Ishikawa (cell line): Measurements from ENCODE around the gene C16orf90.

Experiments used
- CREB1 ChIP-seq: IDR thresholded peaks from 2 replicates; pipeline ENCODE4 v1.6.1; 2012; ENCODE audit warnings: low read depth
- EP300 ChIP-seq: IDR thresholded peaks from 2 replicates; pipeline ENCODE4 v1.6.1; 2012; ENCODE audit warnings: borderline replicate concordance
- FOXM1 ChIP-seq: IDR thresholded peaks from 2 replicates; pipeline ENCODE4 v1.6.1; 2012; ENCODE audit warnings: low read depth, borderline replicate concordance
- RAD21 ChIP-seq: IDR thresholded peaks from 2 replicates; pipeline ENCODE4 v1.6.1; 2012; ENCODE audit warnings: low read depth
- REST ChIP-seq: IDR thresholded peaks from 2 replicates; pipeline ENCODE4 v1.6.1; 2012; ENCODE audit warnings: low read depth, mild to moderate bottlenecking
- TAF1 ChIP-seq: IDR thresholded peaks from 2 replicates; pipeline ENCODE4 v1.6.1; 2012; ENCODE audit warnings: low read depth, mild to moderate bottlenecking
- TCF12 ChIP-seq: IDR thresholded peaks from 2 replicates; pipeline ENCODE4 v1.6.1; 2012; ENCODE audit warnings: low read depth
- TEAD4 ChIP-seq: IDR thresholded peaks from 2 replicates; pipeline ENCODE4 v1.6.1; 2012
- ZBTB7A ChIP-seq: IDR thresholded peaks from 2 replicates; pipeline ENCODE4 v1.6.1; 2012; ENCODE audit warnings: low read depth
- TF ChIP-seq, protein P1 (sequence below): IDR thresholded peaks from 2 replicates; pipeline ENCODE4 v1.6.1; 2012

- TF ChIP-seq EP300 (no peak), RAD21 (no peak), ZBTB7A (no peak), TCF12 (no peak), TAF1 (no peak), REST (no peak), CREB1 (no peak), FOXM1 (no peak), TEAD4 (no peak)
- TF ChIP-seq, protein P1, sequence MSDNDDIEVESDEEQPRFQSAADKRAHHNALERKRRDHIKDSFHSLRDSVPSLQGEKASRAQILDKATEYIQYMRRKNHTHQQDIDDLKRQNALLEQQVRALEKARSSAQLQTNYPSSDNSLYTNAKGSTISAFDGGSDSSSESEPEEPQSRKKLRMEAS: no peak
These were observed 33.1 kb upstream of the C16orf90 start for GRCh38 chr16:3528406-3528805.
